Measurements from ENCODE around the gene SIGMAR1.

DNA sequence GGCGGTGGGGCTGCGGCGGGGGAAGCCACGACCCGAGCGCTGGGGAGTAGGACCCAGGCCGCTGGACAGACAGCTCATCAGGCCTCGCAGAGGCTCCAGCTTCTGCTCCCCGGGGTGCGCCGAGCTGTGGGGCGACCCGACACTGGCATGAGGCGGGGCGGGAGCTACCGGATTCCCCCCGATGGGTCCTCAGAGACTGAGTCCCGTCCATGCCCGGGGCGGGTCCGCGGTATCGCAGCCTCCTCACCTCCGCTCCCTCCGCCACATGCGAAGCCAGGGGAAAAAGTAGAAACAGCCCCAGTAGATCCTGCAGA lies 27.4 kb upstream of the SIGMAR1 start:
- TF ChIP-seq, protein P1, sequence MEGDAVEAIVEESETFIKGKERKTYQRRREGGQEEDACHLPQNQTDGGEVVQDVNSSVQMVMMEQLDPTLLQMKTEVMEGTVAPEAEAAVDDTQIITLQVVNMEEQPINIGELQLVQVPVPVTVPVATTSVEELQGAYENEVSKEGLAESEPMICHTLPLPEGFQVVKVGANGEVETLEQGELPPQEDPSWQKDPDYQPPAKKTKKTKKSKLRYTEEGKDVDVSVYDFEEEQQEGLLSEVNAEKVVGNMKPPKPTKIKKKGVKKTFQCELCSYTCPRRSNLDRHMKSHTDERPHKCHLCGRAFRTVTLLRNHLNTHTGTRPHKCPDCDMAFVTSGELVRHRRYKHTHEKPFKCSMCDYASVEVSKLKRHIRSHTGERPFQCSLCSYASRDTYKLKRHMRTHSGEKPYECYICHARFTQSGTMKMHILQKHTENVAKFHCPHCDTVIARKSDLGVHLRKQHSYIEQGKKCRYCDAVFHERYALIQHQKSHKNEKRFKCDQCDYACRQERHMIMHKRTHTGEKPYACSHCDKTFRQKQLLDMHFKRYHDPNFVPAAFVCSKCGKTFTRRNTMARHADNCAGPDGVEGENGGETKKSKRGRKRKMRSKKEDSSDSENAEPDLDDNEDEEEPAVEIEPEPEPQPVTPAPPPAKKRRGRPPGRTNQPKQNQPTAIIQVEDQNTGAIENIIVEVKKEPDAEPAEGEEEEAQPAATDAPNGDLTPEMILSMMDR (conservative IDR thresholded peaks at IDR 0.05; ENCODE audit: low read depth, low read length), result no peak
- TF ChIP-seq MAFK (IDR thresholded peaks at IDR 0.05; ENCODE audit: low read depth, low read length) (no peak), POLR2A (IDR thresholded peaks at IDR 0.05; ENCODE audit: low read depth, low read length) (no peak), SMC3 (IDR thresholded peaks at IDR 0.05; ENCODE audit: low read depth, low read length) (no peak), RCOR1 (IDR thresholded peaks at IDR 0.05; ENCODE audit: insufficient replicate concordance, low read length) (no peak), CEBPB (IDR thresholded peaks at IDR 0.05; ENCODE audit: low read depth, low read length) (no peak), RFX5 (IDR thresholded peaks at IDR 0.05; ENCODE audit: low read depth, low read length) (no peak), RAD21 (IDR thresholded peaks at IDR 0.05; ENCODE audit: low read length) (no peak)

Data from IMR-90 (cell line).